HG03432 (cell line): ENCODE results near the gene CZIB.

Source experiments
- ATAC-seq: cut with Tn5 transposase; IDR thresholded peaks from one replicate; pipeline ENCODE4 v1.9.1; 2021; ENCODE audit warnings: mild to moderate bottlenecking, moderate library complexity; ENCODE audit not compliant: unreplicated experiment

The CZIB gene

DNA sequence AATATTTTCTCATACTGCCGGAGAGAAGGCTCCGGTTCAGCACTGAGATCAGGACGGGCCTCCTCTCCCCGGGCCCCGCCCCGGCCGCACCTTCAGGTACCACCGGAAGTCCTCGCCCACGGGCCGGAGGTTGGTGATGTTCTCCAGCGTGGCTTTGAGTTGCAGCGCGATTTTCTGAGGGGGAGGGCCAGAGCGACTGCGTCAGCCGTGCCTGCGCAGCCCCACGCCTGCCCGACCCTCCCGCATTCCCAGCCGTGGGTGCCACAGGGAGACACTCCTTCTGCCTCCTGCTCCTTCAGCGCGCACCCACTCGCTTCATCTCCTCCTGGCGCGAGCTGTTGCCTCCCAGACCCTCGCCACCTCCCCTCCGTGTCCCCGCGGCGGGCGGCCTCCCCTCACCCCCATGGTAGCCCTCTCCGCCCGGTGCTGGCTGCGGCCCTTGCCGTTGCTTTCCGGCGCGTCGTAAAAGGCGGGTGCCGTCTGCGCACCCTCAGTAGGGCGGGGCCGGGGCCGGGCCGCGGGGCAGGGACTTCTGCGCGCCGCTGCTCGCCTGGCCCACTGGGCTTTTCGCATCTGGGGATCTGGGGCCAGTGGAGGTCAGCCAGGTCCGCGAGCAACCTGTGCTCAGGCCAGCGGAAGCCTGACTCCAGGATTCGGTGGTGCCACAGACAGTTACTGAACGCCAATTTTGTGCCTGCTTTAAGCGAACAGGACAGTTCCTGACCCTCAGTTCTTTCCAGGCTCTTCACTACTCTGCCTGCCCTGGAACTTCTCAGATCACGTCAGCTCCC is at the start of gene CZIB:
TSS of gene CZIB (minus strand) at position 464 of the 791 bp plus-strand sequence. CDS start at position 405, 59 bp downstream.
- peak; percentile 94 for ATAC-seq

DNA sequence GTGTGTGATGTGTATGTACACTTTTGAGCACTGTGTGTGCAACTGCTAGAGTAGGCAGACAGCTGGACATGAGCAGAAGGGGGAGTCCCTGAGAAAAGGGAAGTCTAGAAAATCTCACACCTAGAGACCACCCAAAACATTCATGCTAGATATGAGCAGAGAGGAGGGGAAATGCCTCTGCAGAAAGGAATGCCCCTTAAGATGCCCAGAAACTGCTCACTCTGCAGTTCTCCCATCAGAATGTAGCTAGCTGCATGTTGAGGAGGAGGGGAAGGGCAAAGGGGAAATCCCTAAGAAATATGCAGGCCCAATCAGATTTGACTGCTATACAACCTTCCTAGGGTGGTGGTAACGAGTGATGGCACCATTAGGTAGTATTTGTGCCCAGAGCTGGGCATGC is 49.7 kb upstream of the CZIB start:
- no peak for ATAC-seq

DNA sequence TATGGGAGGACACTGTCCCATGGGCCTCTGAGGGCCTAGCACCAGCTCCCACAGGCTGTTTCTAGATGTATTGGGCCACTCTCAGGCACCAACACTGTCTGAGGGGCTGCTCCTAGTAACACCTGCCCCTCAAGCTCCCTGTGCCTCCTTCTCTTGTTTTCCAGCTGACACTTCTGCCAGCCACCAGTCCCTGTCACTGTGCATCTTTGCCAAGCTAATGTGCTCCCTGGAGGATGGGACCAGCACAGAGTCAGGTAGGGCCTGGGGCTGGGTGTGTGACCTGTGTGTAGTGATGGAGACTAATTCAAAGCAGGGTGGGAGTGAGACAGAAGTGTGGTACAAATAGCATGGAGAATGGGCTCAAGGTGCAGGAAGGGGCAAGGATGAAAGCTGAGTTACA is 47.3 kb upstream of the CZIB start:
- ATAC-seq, result no peak

DNA sequence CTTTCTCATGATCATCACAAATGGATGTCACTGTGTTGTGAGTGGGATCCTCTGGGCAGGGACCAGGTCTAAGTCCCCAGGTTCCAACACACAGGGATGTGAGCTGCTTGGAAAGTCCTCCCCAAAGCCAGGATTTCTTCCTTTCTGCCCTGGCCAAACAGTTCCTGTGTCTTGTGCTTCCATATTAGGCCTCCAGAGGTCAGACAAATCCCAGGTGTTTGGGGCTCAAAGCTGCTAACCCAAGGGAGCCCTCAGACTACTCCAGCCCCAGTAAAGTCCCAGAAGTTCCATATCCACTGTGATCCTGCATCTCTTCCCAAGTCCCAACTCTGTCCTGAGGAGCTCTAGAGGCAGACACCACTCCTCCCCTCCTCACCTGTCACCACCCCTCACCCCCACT is 45.6 kb upstream of the CZIB start:
- no peak for ATAC-seq

DNA sequence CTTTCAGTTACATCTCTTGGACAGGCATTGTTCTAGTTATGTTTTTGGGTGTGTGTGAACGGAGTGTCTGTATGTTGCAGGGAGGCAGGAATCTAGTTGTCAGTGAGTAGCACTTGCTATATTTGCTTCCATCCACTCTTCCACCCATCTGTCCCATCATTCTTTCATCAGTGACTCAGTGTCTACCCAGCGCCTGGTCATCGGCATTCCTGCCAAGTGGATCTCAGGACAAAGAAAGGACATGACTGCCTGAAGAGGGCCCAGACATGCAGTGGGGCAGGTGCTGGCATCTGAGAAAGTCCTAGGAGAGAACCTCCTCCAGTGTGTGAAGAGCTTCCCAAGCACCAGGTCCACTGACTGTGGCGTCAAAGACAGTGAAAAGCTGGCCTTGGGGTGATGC is 45.1 kb upstream of the CZIB start:
- no peak for ATAC-seq

DNA sequence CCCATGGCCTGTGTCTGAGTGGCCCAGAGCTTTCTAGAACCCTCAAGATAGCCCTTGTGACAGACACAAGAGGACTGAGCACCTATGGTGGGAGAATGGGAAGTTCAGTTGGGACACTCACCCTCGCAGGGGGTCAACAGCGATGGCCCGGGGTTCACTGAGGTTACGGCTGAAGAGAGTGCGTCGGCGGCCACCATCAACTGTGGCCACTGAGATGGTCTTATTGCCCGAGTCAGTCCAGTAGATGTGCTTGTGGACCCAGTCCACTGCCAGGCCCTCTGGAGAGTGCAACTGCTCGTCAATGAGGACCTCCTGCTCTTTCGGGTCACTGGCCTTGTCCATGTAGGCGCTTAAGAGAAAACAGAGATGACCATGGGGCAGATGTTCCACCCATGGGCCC is 43.6 kb upstream of the CZIB start:
- no peak for ATAC-seq

- ATAC-seq, result no peak
Observed at GRCh38 chr1:53262000-53262399, 41.6 kb upstream of the CZIB start.

DNA sequence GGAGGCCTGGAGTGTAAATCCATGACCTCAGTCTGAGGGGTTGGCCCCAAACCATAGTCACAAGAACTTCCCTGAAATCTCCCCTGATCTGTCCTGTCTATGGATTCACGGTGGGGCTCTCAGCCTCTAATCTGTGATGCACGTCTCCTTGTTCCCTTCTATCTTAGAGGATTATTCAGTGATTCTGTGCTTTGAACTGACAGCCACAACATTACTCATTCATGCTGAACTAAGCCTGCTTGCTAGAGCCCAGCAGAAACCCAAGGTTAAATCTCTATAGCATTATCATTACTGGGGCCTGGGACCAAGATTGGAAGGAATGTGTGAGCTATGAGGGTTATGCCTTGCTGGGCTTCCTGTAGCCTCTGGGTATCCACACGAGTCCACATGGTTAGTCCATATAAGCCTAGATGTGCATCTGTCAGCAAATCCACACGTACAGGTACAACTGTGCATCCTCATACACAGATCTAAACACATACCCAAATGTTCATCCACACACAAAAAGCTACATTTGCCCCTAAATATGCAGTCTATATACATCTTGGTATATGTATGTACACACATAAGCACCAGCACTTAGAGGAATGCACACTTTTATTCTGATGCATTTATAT is 40.3 kb upstream of the CZIB start:
- ATAC-seq, result no peak

DNA sequence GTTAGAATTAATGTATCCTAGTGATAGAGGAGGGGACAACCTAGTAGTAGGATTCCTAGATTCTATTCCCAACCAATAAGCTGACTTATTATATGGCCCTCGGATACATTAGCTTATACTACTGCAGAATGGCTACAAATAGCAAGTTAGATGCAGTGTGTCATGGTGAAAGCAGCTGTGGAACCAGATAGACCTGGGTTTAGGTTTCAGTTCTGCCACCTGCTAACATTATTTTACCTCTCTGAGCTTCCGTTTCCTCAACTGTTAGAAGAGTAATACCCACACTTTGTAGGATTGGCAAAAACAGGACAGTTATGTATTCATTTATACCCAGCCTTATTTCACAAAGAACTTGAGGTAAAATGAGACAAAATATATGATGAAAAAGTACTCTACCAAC is 39.5 kb upstream of the CZIB start:
- ATAC-seq, result no peak

GRCh38 chr1:53258216-53258615 is 37.8 kb upstream of the CZIB start:
- no peak for ATAC-seq

- no peak for ATAC-seq
Observed at GRCh38 chr1:53257454-53258081, 37.1 kb upstream of the CZIB start.

GRCh38 chr1:53256511-53257453 is 36.3 kb upstream of the CZIB start:
- ATAC-seq, result no peak

DNA sequence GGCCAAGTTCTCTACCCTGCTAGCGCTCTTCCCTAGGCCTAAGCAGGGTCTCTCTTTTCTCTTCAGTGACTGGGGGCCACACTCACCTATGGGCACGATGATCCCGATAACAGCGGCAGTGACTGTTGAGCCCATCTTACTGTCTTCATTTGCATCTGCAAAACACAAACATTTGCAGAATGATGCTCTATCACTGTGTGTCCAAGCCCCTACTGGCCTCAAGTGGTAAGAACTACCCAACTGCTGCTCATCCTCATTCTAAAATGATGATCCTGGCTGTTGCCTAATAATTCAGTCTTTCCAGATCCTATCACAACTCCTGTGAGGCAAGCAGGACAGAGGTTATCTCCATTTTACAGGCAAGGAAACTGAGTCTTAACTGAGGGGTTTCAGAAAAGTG is 34.6 kb upstream of the CZIB start:
- ATAC-seq, result no peak

DNA sequence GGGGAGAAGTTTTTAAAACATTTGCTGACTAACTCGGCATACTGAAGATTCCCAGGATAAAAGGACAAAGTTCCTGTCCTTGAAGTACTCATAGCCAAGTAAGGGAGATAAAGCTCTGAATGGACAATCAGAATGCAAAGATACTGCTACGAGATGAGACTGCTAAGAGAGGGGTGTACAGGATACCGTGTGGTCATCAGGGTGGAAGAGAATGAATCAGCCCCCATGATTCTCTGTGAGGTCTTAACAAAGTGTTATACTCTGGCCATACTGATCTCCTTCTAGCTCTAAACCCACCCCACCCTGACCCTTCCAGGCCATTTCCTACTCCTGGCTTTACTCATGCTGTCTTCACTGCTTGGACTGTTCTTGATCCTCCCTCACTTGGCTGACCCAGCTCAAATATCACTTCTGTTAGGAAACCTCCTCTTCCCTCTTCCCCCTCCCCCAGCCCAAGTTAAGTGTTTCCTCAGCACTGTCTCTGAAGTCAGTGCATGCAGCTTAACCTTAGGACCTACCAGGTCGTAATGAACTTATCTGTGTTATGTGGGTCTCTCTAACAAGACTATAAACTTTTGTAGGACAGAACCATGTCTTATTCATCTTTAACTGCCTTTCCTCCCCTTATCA is 33.7 kb upstream of the CZIB start:
- no peak for ATAC-seq

- no peak for ATAC-seq
Observed at GRCh38 chr1:53250325-53250724, 29.9 kb upstream of the CZIB start.

- no peak for ATAC-seq
Observed at GRCh38 chr1:53249706-53250105, 29.3 kb upstream of the CZIB start.

DNA sequence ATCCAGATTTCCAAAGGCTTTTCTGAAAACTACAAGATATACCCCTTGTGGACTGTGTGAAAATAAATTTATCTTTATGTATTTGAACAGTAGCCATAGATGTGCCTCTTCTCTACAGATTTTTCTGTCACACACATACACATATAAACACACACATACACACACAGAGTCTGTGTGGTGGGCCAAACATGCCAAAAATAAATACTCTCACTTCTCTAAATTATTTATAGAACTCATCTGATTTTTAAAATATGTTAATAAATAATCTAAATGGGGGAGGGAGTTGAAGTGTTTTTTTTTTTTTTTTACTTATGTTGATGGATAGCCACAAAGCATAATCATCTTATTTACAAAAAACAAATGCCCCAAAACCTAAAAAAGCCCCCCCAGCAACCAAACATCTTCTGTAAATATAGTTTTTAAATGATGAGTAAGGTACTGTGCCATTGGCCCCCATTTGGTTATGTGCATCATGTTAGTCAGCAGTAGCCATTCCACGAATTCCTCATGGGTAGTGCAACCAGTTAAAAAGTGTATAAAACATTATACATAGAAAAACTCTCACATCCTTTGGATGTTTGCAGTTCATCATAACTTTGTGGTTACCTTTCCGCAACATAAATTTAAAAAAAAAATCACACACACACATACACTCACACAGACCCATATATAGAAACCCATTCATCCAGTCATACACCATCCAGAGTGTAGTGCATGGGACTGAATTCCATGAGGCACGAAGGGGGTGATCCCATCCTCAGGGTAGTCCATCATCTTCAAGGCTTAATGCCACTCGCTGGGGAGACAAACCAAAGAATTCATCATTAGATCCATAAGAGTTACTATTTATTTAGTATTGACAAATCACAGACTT is 26.1 kb upstream of the CZIB start:
- ATAC-seq, result no peak

- ATAC-seq, result no peak
Observed at GRCh38 chr1:53244141-53244540, 23.7 kb upstream of the CZIB start.

DNA sequence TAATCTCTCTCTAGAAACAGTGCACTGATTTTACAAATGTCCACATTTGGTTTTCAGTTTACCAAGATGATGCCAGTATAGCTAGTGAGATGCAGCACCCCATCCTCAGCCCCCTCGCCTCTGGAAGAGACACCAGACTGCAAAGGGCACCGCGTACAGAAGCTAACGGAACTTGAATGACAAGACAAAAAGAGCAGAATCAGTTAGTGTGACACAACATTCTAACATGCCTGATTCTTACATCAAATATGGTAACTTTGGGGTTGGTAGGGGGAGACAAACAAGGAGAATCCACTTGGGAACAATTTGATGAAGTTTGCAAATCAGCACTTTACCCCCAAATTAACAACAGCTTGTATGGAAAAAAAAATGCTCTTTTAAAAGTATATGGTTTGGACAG is 21.9 kb upstream of the CZIB start:
- no peak for ATAC-seq

GRCh38 chr1:53241828-53242227 is 21.4 kb upstream of the CZIB start:
- ATAC-seq, result no peak
